H9 (cell line): ENCODE measurements around the gene TRIM44. TPM values are rescaled to one million over a fixed set of nuclear protein-coding genes. Genes with fewer than 3 reads are reported as not detected.

Experiments
- DNase-seq: peaks from one replicate; pipeline ENCODE4 v3.0.0-alpha.2; 2017
- H2AFZ ChIP-seq: one replicate; pipeline ENCODE4 v1.6.1; 2013; ENCODE audit warnings: mild to moderate bottlenecking, low read length, control low read depth, moderate library complexity
- H2AK5ac ChIP-seq: 2 replicates; pipeline ENCODE4 v1.6.1; 2013; ENCODE audit warnings: low read length, control low read depth, mixed read lengths; ENCODE audit not compliant: insufficient read length
- H2BK120ac ChIP-seq: one replicate; pipeline ENCODE4 v1.6.1; 2013; ENCODE audit warnings: low read depth, mild to moderate bottlenecking, low read length, control low read depth, inconsistent platforms; ENCODE audit not compliant: poor library complexity, severe bottlenecking
- H2BK12ac ChIP-seq: 2 replicates; pipeline ENCODE4 v1.6.1; 2013; ENCODE audit warnings: low read length, control low read depth, mixed read lengths, low read depth; ENCODE audit not compliant: insufficient read length
- H2BK15ac ChIP-seq: 2 replicates; pipeline ENCODE4 v1.6.1; 2013; ENCODE audit warnings: low read depth, low read length, control low read depth
- H2BK20ac ChIP-seq: one replicate; pipeline ENCODE4 v1.6.1; 2013; ENCODE audit warnings: low read depth, mild to moderate bottlenecking, low read length, control low read depth, inconsistent platforms; ENCODE audit not compliant: poor library complexity, severe bottlenecking
- H2BK5ac ChIP-seq: 2 replicates; pipeline ENCODE4 v1.6.1; 2013; ENCODE audit warnings: low read length, control low read depth, mixed read lengths; ENCODE audit not compliant: insufficient read length
- H3K14ac ChIP-seq: 2 replicates; pipeline ENCODE4 v1.6.1; 2013; ENCODE audit warnings: low read length, control low read depth; ENCODE audit not compliant: insufficient read depth
- H3K18ac ChIP-seq: 2 replicates; pipeline ENCODE4 v1.6.1; 2013; ENCODE audit warnings: low read depth, mild to moderate bottlenecking, mixed read lengths, low read length, control low read depth; ENCODE audit not compliant: insufficient read length
- H3K23ac ChIP-seq: 2 replicates; pipeline ENCODE4 v1.6.1; 2013; ENCODE audit warnings: low read length, control low read depth, mixed read lengths, low read depth; ENCODE audit not compliant: insufficient read length
- H3K23me2 ChIP-seq: 2 replicates; pipeline ENCODE4 v1.6.1; 2013; ENCODE audit warnings: low read depth, mild to moderate bottlenecking, mixed read lengths, low read length, control low read depth; ENCODE audit not compliant: insufficient read length, poor library complexity, severe bottlenecking
- H3K27ac ChIP-seq: 2 replicates; pipeline ENCODE4 v1.5.1; 2013; ENCODE audit warnings: low read length, control low read depth, mixed read lengths, low read depth; ENCODE audit not compliant: insufficient read length
- H3K27me3 ChIP-seq: 2 replicates; pipeline ENCODE4 v1.6.1; 2013; ENCODE audit warnings: low read length, control low read depth, inconsistent platforms; ENCODE audit not compliant: insufficient read depth
- H3K4ac ChIP-seq: 2 replicates; pipeline ENCODE4 v1.6.1; 2013; ENCODE audit warnings: low read depth, mild to moderate bottlenecking, control low read depth, inconsistent platforms, low read length, moderate library complexity
- H3K4me1 ChIP-seq: 2 replicates; pipeline ENCODE4 v1.6.1; 2013; ENCODE audit warnings: low read length, control low read depth, inconsistent platforms; ENCODE audit not compliant: insufficient read depth
- H3K4me2 ChIP-seq: 2 replicates; pipeline ENCODE4 v1.6.1; 2013; ENCODE audit warnings: low read length, control low read depth, mixed read lengths; ENCODE audit not compliant: insufficient read length, insufficient read depth
- H3K56ac ChIP-seq: 2 replicates; pipeline ENCODE4 v1.6.1; 2013; ENCODE audit warnings: low read depth, mild to moderate bottlenecking, mixed read lengths, low read length, control low read depth; ENCODE audit not compliant: insufficient read length
- H3K79me1 ChIP-seq: 2 replicates; pipeline ENCODE4 v1.6.1; 2013; ENCODE audit warnings: low read depth, mild to moderate bottlenecking, moderate library complexity, low read length, control low read depth, inconsistent platforms; ENCODE audit not compliant: insufficient read depth, poor library complexity, severe bottlenecking
- H3K79me2 ChIP-seq: 2 replicates; pipeline ENCODE4 v1.6.1; 2013; ENCODE audit warnings: low read length, control low read depth, inconsistent platforms; ENCODE audit not compliant: insufficient read depth
- H3K9ac ChIP-seq: 2 replicates; pipeline ENCODE4 v1.6.1; 2013; ENCODE audit warnings: low read length, control low read depth, mixed read lengths; ENCODE audit not compliant: insufficient read length; ENCODE audit errors: extremely low read depth
- H3K9me3 ChIP-seq: one replicate; pipeline ENCODE4 v1.6.1; 2013; ENCODE audit warnings: low read depth, low read length, inconsistent platforms; ENCODE audit not compliant: control insufficient read depth
- H3T11ph ChIP-seq: one replicate; pipeline ENCODE4 v1.6.1; 2013; ENCODE audit warnings: mild to moderate bottlenecking, low read length, control low read depth, inconsistent platforms
- H4K20me1 ChIP-seq: one replicate; pipeline ENCODE4 v1.6.1; 2013; ENCODE audit not compliant: control insufficient read depth, insufficient read length, insufficient read depth
- H4K5ac ChIP-seq: 2 replicates; pipeline ENCODE4 v1.6.1; 2013; ENCODE audit warnings: low read depth, mild to moderate bottlenecking, mixed read lengths, low read length, control low read depth; ENCODE audit not compliant: insufficient read length
- H4K8ac ChIP-seq: replicated peaks from 2 replicates; pipeline ENCODE4 v1.6.1; 2013; ENCODE audit warnings: low read length, control low read depth, mixed read lengths, low read depth; ENCODE audit not compliant: insufficient read length
- H4K91ac ChIP-seq: 2 replicates; pipeline ENCODE4 v1.6.1; 2013; ENCODE audit warnings: low read depth, mild to moderate bottlenecking, moderate library complexity, mixed read lengths, low read length, control low read depth; ENCODE audit not compliant: insufficient read length
- H3K27ac Mint-ChIP-seq, 3 experiments: 2 replicates in 2 of 3; 3 replicates in 1 of 3; pipeline ENCODE4 v1.8.0; 2020 to 2021; ENCODE audit warnings: mixed read lengths in 3 of 3, mild to moderate bottlenecking in 1 of 3, moderate library complexity in 1 of 3
- H3K27me3 Mint-ChIP-seq: 2 replicates; pipeline ENCODE4 v1.8.0; 2021; ENCODE audit warnings: low read depth, mild to moderate bottlenecking, moderate library complexity, mixed read lengths
- H3K36me3 Mint-ChIP-seq, 3 experiments: 2 replicates in 2 of 3; 3 replicates in 1 of 3; pipeline ENCODE4 v1.8.0; 2020 to 2021; ENCODE audit warnings: low read depth in 3 of 3, mixed read lengths in 3 of 3; ENCODE audit not compliant: insufficient read depth in 1 of 3
- H3K4me1 Mint-ChIP-seq, 2 experiments: 2 replicates each; pipeline ENCODE4 v1.8.0; 2020; ENCODE audit warnings: mixed read lengths in 2 of 2
- H3K4me3 Mint-ChIP-seq, 2 experiments: 2 replicates in 1 of 2; 3 replicates in 1 of 2; pipeline ENCODE4 v1.8.0; 2020 to 2021; ENCODE audit warnings: mild to moderate bottlenecking in 2 of 2, mixed read lengths in 2 of 2, moderate library complexity in 1 of 2
- H3K9me3 Mint-ChIP-seq, 2 experiments: 2 replicates in 1 of 2; 3 replicates in 1 of 2; pipeline ENCODE4 v1.8.0; 2020; ENCODE audit warnings: mild to moderate bottlenecking in 2 of 2, mixed read lengths in 2 of 2, moderate library complexity in 1 of 2
- WGBS: extraction: QIAGEN DNeasy Blood & Tissue Kit; methylation state at CpG from one replicate; pipeline ENCODE4 v1.1.7; 2013; ENCODE audit warnings: missing lambda C conversion rate, low lambda C conversion rate, mixed read lengths; ENCODE audit not compliant: insufficient read length; ENCODE audit errors: extremely low coverage; 5-methylcytosine and 5-hydroxymethylcytosine counted together
- total RNA-seq: library from RNA; stranded (reverse); gene quantifications from 2 replicates; pipeline ENCODE4 v1.2.1, GENCODE V29; 2021
- TF ChIP-seq, protein P1 (sequence below): fragments of 200-600 bp; sonication (generic); conservative IDR thresholded peaks from 3 replicates; pipeline ENCODE4 v1.8.0; 2021; ENCODE audit warnings: antibody characterized with exemption, mild to moderate bottlenecking

Gene TRIM44
- total RNA-seq, 1 experiment from 2014 or later: 37.7 TPM

GRCh38 chr11:35736952-35737351, 74.4 kb downstream of the TRIM44 start:
- Mint-ChIP-seq H3K4me1 (peaks cover 8% of the 10 kb centered on the region in 2 experiments), H3K27ac (no peak overlapping the region), H3K27me3 (no peaks in the 10 kb centered on the region), H3K36me3 (peaks cover 15 to 21% (median 18%) of the 10 kb centered on the region in 3 experiments), H3K4me3 (no peak overlapping the region), H3K9me3 (peaks cover 5 to 6% of the 10 kb centered on the region in 2 experiments; a peak in 4 of 5 replicates)
- Histone ChIP-seq H3K23ac (no peak overlapping the region), H3K79me2 (no peaks in the 10 kb centered on the region), H3T11ph (no peak overlapping the region), H3K9me3 (no peaks in the 10 kb centered on the region), H4K91ac (no peak overlapping the region), H3K23me2 (no peaks in the 10 kb centered on the region), H2BK20ac (no peak overlapping the region), H3K18ac (no peak overlapping the region), H3K56ac (no peak overlapping the region), H3K14ac (no peak overlapping the region), H4K8ac (no peak overlapping the region), H3K27me3 (0 out of 2 replicates have a peak, but pooled peaks cover 2% of the 10 kb centered on the region), H2BK12ac (no peak overlapping the region), H3K79me1 (no peaks in the 10 kb centered on the region), H3K4ac (no peak overlapping the region), H4K5ac (no peak overlapping the region), H2AK5ac (no peak overlapping the region), H3K4me1 (no peaks in the 10 kb centered on the region), H3K4me2 (no peak overlapping the region), H3K9ac (no peak overlapping the region), H2BK15ac (no peak overlapping the region), H4K20me1 (no peaks in the 10 kb centered on the region), H2BK5ac (no peak overlapping the region), H2BK120ac (no peak overlapping the region), H2AFZ (no peak overlapping the region), H3K27ac (no peak overlapping the region)
- WGBS: no CpG with 5 or more reads among the region's 2 CpGs
- DNase-seq: no peak
- TF ChIP-seq, protein P1, sequence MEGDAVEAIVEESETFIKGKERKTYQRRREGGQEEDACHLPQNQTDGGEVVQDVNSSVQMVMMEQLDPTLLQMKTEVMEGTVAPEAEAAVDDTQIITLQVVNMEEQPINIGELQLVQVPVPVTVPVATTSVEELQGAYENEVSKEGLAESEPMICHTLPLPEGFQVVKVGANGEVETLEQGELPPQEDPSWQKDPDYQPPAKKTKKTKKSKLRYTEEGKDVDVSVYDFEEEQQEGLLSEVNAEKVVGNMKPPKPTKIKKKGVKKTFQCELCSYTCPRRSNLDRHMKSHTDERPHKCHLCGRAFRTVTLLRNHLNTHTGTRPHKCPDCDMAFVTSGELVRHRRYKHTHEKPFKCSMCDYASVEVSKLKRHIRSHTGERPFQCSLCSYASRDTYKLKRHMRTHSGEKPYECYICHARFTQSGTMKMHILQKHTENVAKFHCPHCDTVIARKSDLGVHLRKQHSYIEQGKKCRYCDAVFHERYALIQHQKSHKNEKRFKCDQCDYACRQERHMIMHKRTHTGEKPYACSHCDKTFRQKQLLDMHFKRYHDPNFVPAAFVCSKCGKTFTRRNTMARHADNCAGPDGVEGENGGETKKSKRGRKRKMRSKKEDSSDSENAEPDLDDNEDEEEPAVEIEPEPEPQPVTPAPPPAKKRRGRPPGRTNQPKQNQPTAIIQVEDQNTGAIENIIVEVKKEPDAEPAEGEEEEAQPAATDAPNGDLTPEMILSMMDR: no peak
